H9 (cell line): ENCODE results near the gene TUBG1. TPM values are rescaled to one million over a fixed set of nuclear protein-coding genes. Genes with fewer than 3 reads are reported as not detected.

Source experiments
- DNase-seq: peaks from one replicate; pipeline ENCODE4 v3.0.0-alpha.2; 2017
- H2AFZ ChIP-seq: one replicate; pipeline ENCODE4 v1.6.1; 2013; ENCODE audit warnings: mild to moderate bottlenecking, low read length, control low read depth, moderate library complexity
- H2AK5ac ChIP-seq: 2 replicates; pipeline ENCODE4 v1.6.1; 2013; ENCODE audit warnings: low read length, control low read depth, mixed read lengths; ENCODE audit not compliant: insufficient read length
- H2BK120ac ChIP-seq: one replicate; pipeline ENCODE4 v1.6.1; 2013; ENCODE audit warnings: low read depth, mild to moderate bottlenecking, low read length, control low read depth, inconsistent platforms; ENCODE audit not compliant: poor library complexity, severe bottlenecking
- H2BK12ac ChIP-seq: 2 replicates; pipeline ENCODE4 v1.6.1; 2013; ENCODE audit warnings: low read length, control low read depth, mixed read lengths, low read depth; ENCODE audit not compliant: insufficient read length
- H2BK15ac ChIP-seq: 2 replicates; pipeline ENCODE4 v1.6.1; 2013; ENCODE audit warnings: low read depth, low read length, control low read depth
- H2BK20ac ChIP-seq: one replicate; pipeline ENCODE4 v1.6.1; 2013; ENCODE audit warnings: low read depth, mild to moderate bottlenecking, low read length, control low read depth, inconsistent platforms; ENCODE audit not compliant: poor library complexity, severe bottlenecking
- H2BK5ac ChIP-seq: 2 replicates; pipeline ENCODE4 v1.6.1; 2013; ENCODE audit warnings: low read length, control low read depth, mixed read lengths; ENCODE audit not compliant: insufficient read length
- H3K14ac ChIP-seq: 2 replicates; pipeline ENCODE4 v1.6.1; 2013; ENCODE audit warnings: low read length, control low read depth; ENCODE audit not compliant: insufficient read depth
- H3K18ac ChIP-seq: 2 replicates; pipeline ENCODE4 v1.6.1; 2013; ENCODE audit warnings: low read depth, mild to moderate bottlenecking, mixed read lengths, low read length, control low read depth; ENCODE audit not compliant: insufficient read length
- H3K23ac ChIP-seq: 2 replicates; pipeline ENCODE4 v1.6.1; 2013; ENCODE audit warnings: low read length, control low read depth, mixed read lengths, low read depth; ENCODE audit not compliant: insufficient read length
- H3K23me2 ChIP-seq: 2 replicates; pipeline ENCODE4 v1.6.1; 2013; ENCODE audit warnings: low read depth, mild to moderate bottlenecking, mixed read lengths, low read length, control low read depth; ENCODE audit not compliant: insufficient read length, poor library complexity, severe bottlenecking
- H3K27ac ChIP-seq: 2 replicates; pipeline ENCODE4 v1.5.1; 2013; ENCODE audit warnings: low read length, control low read depth, mixed read lengths, low read depth; ENCODE audit not compliant: insufficient read length
- H3K27me3 ChIP-seq: 2 replicates; pipeline ENCODE4 v1.6.1; 2013; ENCODE audit warnings: low read length, control low read depth, inconsistent platforms; ENCODE audit not compliant: insufficient read depth
- H3K4ac ChIP-seq: 2 replicates; pipeline ENCODE4 v1.6.1; 2013; ENCODE audit warnings: low read depth, mild to moderate bottlenecking, control low read depth, inconsistent platforms, low read length, moderate library complexity
- H3K4me1 ChIP-seq: 2 replicates; pipeline ENCODE4 v1.6.1; 2013; ENCODE audit warnings: low read length, control low read depth, inconsistent platforms; ENCODE audit not compliant: insufficient read depth
- H3K4me2 ChIP-seq: 2 replicates; pipeline ENCODE4 v1.6.1; 2013; ENCODE audit warnings: low read length, control low read depth, mixed read lengths; ENCODE audit not compliant: insufficient read length, insufficient read depth
- H3K56ac ChIP-seq: 2 replicates; pipeline ENCODE4 v1.6.1; 2013; ENCODE audit warnings: low read depth, mild to moderate bottlenecking, mixed read lengths, low read length, control low read depth; ENCODE audit not compliant: insufficient read length
- H3K79me1 ChIP-seq: 2 replicates; pipeline ENCODE4 v1.6.1; 2013; ENCODE audit warnings: low read depth, mild to moderate bottlenecking, moderate library complexity, low read length, control low read depth, inconsistent platforms; ENCODE audit not compliant: insufficient read depth, poor library complexity, severe bottlenecking
- H3K79me2 ChIP-seq: 2 replicates; pipeline ENCODE4 v1.6.1; 2013; ENCODE audit warnings: low read length, control low read depth, inconsistent platforms; ENCODE audit not compliant: insufficient read depth
- H3K9ac ChIP-seq: 2 replicates; pipeline ENCODE4 v1.6.1; 2013; ENCODE audit warnings: low read length, control low read depth, mixed read lengths; ENCODE audit not compliant: insufficient read length; ENCODE audit errors: extremely low read depth
- H3K9me3 ChIP-seq: one replicate; pipeline ENCODE4 v1.6.1; 2013; ENCODE audit warnings: low read depth, low read length, inconsistent platforms; ENCODE audit not compliant: control insufficient read depth
- H3T11ph ChIP-seq: one replicate; pipeline ENCODE4 v1.6.1; 2013; ENCODE audit warnings: mild to moderate bottlenecking, low read length, control low read depth, inconsistent platforms
- H4K20me1 ChIP-seq: one replicate; pipeline ENCODE4 v1.6.1; 2013; ENCODE audit not compliant: control insufficient read depth, insufficient read length, insufficient read depth
- H4K5ac ChIP-seq: 2 replicates; pipeline ENCODE4 v1.6.1; 2013; ENCODE audit warnings: low read depth, mild to moderate bottlenecking, mixed read lengths, low read length, control low read depth; ENCODE audit not compliant: insufficient read length
- H4K8ac ChIP-seq: replicated peaks from 2 replicates; pipeline ENCODE4 v1.6.1; 2013; ENCODE audit warnings: low read length, control low read depth, mixed read lengths, low read depth; ENCODE audit not compliant: insufficient read length
- H4K91ac ChIP-seq: 2 replicates; pipeline ENCODE4 v1.6.1; 2013; ENCODE audit warnings: low read depth, mild to moderate bottlenecking, moderate library complexity, mixed read lengths, low read length, control low read depth; ENCODE audit not compliant: insufficient read length
- H3K27ac Mint-ChIP-seq, 3 experiments: 2 replicates in 2 of 3; 3 replicates in 1 of 3; pipeline ENCODE4 v1.8.0; 2020 to 2021; ENCODE audit warnings: mixed read lengths in 3 of 3, mild to moderate bottlenecking in 1 of 3, moderate library complexity in 1 of 3
- H3K27me3 Mint-ChIP-seq: 2 replicates; pipeline ENCODE4 v1.8.0; 2021; ENCODE audit warnings: low read depth, mild to moderate bottlenecking, moderate library complexity, mixed read lengths
- H3K36me3 Mint-ChIP-seq, 3 experiments: 2 replicates in 2 of 3; 3 replicates in 1 of 3; pipeline ENCODE4 v1.8.0; 2020 to 2021; ENCODE audit warnings: low read depth in 3 of 3, mixed read lengths in 3 of 3; ENCODE audit not compliant: insufficient read depth in 1 of 3
- H3K4me1 Mint-ChIP-seq, 2 experiments: 2 replicates each; pipeline ENCODE4 v1.8.0; 2020; ENCODE audit warnings: mixed read lengths in 2 of 2
- H3K4me3 Mint-ChIP-seq, 2 experiments: 2 replicates in 1 of 2; 3 replicates in 1 of 2; pipeline ENCODE4 v1.8.0; 2020 to 2021; ENCODE audit warnings: mild to moderate bottlenecking in 2 of 2, mixed read lengths in 2 of 2, moderate library complexity in 1 of 2
- H3K9me3 Mint-ChIP-seq, 2 experiments: 2 replicates in 1 of 2; 3 replicates in 1 of 2; pipeline ENCODE4 v1.8.0; 2020; ENCODE audit warnings: mild to moderate bottlenecking in 2 of 2, mixed read lengths in 2 of 2, moderate library complexity in 1 of 2
- CTCF ChIP-seq: fragments of 200-600 bp; sonication (generic); conservative IDR thresholded peaks from 3 replicates; pipeline ENCODE4 v1.8.0; 2021; ENCODE audit warnings: antibody characterized with exemption, mild to moderate bottlenecking
- WGBS: extraction: QIAGEN DNeasy Blood & Tissue Kit; methylation state at CpG from one replicate; pipeline ENCODE4 v1.1.7; 2013; ENCODE audit warnings: missing lambda C conversion rate, low lambda C conversion rate, mixed read lengths; ENCODE audit not compliant: insufficient read length; ENCODE audit errors: extremely low coverage; 5-methylcytosine and 5-hydroxymethylcytosine counted together
- total RNA-seq: library from RNA; stranded (reverse); gene quantifications from 2 replicates; pipeline ENCODE4 v1.2.1, GENCODE V29; 2021

The TUBG1 gene
- total RNA-seq, 1 experiment from 2014 or later: 122 TPM

- H2BK15ac ChIP-seq: no peak overlapping the region
- no peaks in the 10 kb centered on the region for H4K20me1 ChIP-seq
- H2BK20ac ChIP-seq: no peak overlapping the region
- H3K18ac ChIP-seq: no peak overlapping the region
- no peak overlapping the region for H3K4me2 ChIP-seq
- no peak overlapping the region for H4K5ac ChIP-seq
- no peaks in the 10 kb centered on the region for H3K4me1 ChIP-seq
- no peak overlapping the region for H2BK5ac ChIP-seq
- H3K14ac ChIP-seq: no peak overlapping the region
- DNase-seq: no peak
- peaks cover 3% of the 10 kb centered on the region for H3K79me1 ChIP-seq
- Mint-ChIP-seq H3K9me3 (no peaks in the 10 kb centered on the region), H3K4me1 (no peaks in the 10 kb centered on the region), H3K27ac (no peak overlapping the region; a peak in 1 of 7 replicates), H3K27me3 (no peaks in the 10 kb centered on the region), H3K4me3 (no peak overlapping the region), H3K36me3 (peaks cover 2 to 10% (median 3%) of the 10 kb centered on the region in 3 experiments; a peak in 4 of 7 replicates)
- no peaks in the 10 kb centered on the region for H3K9me3 ChIP-seq
- no peaks in the 10 kb centered on the region for H3K23me2 ChIP-seq
- H3K27me3 ChIP-seq: no peaks in the 10 kb centered on the region
- H2BK120ac ChIP-seq: no peak overlapping the region
- TF ChIP-seq CTCF: no peak
- no peak overlapping the region for H3K27ac ChIP-seq
- no peak overlapping the region for H4K91ac ChIP-seq
- H3K9ac ChIP-seq: no peak overlapping the region
- H2BK12ac ChIP-seq: no peak overlapping the region
- H3K4ac ChIP-seq: no peak overlapping the region
- WGBS: no CpG with 5 or more reads among the region's 2 CpGs
- no peak overlapping the region for H3T11ph ChIP-seq
- H3K23ac ChIP-seq: no peak overlapping the region
- no peak overlapping the region for H2AK5ac ChIP-seq
- no peak overlapping the region for H3K56ac ChIP-seq
- H3K79me2 ChIP-seq: no peaks in the 10 kb centered on the region; the same call in 1 of the 2 replicates
- H4K8ac ChIP-seq: no peak overlapping the region
- H2AFZ ChIP-seq: no peak overlapping the region
Observed at GRCh38 chr17:42598905-42599304, 10.6 kb upstream of the TUBG1 start.
